DMS153 treated with DMSO at 0.1 percent for 48 hours (cell line): ENCODE data around the gene OPTN.

Experiments used
- DNase-seq: peaks from one replicate; lab custom pipeline; 2025; ENCODE audit not compliant: unreplicated experiment; lab: John Stamatoyannopoulos, UW

OPTN gene

DNA sequence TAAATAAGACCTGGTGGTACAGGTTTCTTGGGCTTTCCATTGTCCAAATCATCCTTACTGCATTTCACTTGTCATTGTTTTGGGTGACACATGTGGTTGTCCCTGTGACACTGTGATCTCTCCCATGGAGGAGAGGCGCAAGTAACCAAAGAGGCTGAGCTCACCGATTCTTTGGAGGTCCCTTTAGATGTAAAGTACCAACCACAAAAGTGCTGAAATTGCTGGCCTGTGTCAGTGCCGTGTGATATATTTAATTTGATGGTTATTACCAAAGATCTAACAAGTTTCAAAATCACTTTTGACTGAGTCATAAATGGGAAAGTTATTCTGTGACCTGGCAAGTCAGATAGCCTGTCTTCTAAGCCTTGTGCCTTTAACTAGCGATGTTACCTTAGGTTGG is 80.8 kb downstream of the OPTN start:
- no peak for DNase-seq

GRCh38 chr10:13182424-13182823 is 82.5 kb downstream of the OPTN start:
- DNase-seq, result no peak

GRCh38 chr10:13183625-13184024 is 83.7 kb downstream of the OPTN start:
- DNase-seq, result no peak

- no peak for DNase-seq
Measured at GRCh38 chr10:13184276-13184675, 84.3 kb downstream of the OPTN start.

DNA sequence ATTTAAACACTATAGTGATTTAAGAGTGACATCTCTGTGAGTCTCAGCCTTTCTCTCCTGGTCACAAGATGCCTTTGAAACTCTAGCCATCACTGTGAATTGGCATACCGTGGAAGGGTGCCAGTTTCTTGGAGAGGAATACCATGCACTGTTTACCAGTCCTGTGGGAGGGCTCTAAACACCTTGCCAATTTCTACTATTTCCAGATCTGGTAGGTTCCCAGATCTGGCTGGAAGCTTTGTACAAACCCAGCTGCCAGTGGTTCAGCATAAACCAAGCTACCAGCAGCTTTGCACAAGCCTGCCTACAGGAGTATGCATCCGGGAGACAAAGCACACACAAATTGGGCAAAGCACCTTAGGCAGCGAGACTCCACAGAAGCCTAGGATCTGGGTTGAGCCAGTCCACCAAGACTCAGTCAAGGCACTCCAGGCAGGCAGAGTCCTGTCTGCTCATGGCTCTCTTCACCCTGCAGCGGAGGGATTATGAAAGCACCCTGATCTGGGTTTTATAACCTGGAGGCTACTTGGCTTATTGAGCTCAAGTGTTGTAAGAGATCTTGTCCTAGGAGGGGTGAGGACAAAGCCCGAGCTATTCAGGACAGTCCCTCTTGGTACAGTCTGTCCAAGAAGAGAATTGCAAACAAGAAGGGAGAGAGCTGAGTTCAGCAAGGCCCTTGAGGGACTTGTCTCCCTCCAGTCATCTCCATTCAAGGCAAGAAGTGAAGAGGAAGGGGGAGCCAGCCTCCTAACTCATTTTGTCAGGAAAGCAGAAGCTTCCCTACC is 85.0 kb downstream of the OPTN start:
- no peak for DNase-seq

DNA sequence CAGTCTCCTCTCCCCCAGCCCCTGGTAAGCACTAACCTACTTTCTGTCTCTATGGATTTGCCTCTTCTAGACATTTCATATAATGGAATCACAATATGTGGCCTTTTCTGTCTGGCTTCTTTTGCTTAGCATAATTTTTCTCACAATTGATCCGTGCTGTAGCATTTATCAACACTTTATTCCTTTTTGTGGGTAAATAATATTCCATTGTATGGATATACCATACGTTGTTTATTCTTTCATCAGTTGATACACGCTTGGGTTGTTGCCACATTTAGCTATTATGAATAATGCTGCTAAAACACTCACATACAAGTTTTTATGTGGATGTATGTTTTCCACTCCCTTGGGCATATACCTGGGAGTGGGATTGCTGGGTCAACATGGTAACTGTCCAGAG is 87.2 kb downstream of the OPTN start:
- no peak for DNase-seq
